Kidney tubule cell (primary cell): Measurements from ENCODE around the gene AGRP.

Source experiments
- DNase-seq: peaks from one replicate; pipeline ENCODE4 v3.0.0-alpha.2; 2018; ENCODE audit warnings: low spot score

Gene AGRP

GRCh38 chr16:67463059-67463458 is 20.3 kb downstream of the AGRP start:
- DNase-seq, result no peak

DNA sequence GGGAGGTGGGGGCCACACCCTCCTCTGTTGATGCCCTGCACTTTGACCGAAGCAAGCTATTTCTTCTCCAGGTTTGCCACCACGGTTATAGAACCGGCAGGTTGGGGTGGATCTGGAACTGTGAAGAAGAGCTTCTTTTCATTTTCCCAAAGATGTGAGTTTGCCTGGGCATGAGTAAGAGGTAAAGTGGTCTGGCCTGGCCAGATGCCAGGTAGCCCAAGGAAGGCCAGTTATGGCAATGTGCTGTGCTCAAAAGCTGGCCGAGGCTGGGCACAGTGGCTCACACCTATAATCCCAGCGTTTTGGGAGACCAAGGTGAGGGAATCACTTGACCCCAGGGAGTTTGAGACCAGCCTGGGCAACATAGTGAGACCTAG is 21.1 kb downstream of the AGRP start:
- peak; percentile 43 for DNase-seq

- DNase-seq, result no peak
These were observed 21.6 kb downstream of the AGRP start for GRCh38 chr16:67461600-67462278.

DNA sequence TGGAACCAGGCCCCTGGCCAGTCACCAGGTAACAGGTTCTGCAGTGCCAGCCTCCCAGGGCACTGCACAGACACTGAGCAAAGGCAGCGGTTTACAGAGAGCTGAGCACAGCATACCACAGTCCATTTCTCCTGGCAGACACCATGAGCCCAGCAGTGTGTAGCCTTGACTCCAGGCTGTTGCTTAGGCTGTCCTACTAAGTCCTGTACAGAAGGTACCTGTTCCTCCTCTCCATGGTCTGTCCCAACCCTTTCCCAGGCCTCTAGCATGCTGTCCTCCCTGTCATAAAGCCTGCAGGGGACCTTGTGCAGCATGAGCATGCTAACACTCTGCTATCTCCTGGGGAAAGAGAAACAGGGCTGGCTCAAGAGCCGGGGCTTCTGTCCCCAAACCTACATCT is 22.4 kb downstream of the AGRP start:
- no peak for DNase-seq

DNA sequence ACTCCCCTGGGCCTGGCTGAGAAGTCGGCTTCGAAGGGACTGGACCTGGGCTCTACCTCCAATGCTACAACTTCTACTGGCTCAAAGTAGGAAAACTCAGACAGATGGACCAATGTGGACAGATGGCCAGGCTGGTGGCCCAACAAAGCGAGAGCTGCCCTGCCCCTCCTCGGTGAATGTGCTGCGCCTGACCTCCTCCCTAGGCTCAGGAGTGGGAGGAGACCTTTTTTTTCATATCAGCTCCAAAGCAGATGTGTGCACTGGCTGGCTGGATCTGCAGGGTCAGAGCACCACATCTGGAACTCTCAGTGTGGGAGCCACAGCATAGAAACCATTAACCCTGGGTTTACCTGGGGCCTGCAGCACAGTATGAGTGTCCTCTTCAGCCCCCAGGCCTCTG is 23.2 kb downstream of the AGRP start:
- DNase-seq, result no peak

- DNase-seq, result no peak
These were observed 23.5 kb downstream of the AGRP start for GRCh38 chr16:67459861-67460150.

DNA sequence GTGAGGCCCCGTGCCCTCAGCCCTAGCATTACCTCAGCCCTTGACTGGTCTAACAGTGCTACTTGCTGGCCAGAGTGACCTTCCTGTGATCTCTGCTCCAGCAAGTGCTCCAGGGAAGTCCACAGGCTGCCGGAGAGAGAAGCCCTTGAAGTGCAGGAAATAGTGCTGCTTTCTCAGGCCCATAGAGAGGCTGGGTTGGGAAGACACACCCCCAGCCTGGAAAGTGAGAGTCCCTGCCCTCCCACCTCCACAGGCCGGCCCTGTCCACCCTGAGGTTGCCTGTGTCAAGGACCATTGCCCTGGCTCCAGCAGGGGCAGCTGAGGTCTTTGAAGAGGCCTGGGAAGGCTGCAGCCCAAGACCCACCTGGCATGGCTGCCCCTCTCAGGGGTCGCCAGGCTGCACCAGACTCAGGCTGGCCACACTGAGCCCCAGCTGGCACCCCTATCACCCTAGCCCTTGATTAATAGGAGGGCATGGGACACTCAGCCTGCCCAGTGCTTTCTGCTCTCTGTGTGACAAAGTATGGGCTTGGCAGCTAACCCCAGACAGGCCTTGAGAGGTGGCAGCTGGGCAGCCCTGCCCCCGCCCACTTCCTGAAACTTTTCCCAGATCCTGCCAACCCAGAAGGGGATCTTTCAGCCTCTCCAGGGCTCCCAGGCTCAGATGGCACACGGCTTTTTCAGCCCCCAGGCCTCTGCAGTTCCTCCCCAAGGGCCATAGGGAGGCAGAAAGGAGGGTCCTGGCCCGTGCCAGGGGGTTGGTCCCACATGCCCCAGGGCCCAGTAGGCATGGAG is 24.1 kb downstream of the AGRP start:
- no peak for DNase-seq

- no peak for DNase-seq
These were observed 25.2 kb downstream of the AGRP start for GRCh38 chr16:67458121-67458641.

- DNase-seq, result no peak
These were observed 25.7 kb downstream of the AGRP start for GRCh38 chr16:67457611-67458010.

DNA sequence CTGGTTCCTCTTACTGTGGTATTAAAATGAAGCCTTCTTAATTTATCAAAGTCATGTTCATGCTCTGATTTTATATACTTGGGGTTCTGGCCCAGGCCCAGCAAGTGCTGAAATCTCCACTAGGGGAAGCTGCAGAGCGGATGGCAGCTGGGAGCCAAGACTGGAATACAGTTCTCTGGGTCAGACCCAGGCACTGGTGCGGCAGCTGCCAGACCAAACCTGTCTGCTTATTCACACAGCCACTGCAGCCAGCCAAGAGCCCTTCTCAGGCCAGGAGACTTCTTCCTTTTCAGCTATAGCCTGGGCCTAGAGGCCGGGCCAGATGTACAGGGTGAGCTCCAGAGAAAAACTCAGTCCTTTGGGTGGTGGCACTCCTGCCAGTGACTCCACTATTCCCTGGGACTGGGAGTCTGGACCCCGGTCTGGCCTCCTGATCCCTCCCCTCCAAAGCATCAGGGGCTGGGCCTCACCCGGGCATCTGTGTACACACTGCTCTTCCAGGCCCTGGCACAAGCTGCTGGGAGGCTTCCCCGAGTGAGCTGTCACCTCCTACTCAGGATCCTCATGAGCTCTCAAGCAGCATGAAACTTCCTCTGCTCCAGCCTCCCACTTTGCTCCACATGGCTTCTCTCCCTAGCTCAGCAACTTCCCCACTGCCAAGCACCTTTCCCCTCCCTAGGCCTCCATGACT is 26.8 kb downstream of the AGRP start:
- DNase-seq, result peak; percentile 23

DNA sequence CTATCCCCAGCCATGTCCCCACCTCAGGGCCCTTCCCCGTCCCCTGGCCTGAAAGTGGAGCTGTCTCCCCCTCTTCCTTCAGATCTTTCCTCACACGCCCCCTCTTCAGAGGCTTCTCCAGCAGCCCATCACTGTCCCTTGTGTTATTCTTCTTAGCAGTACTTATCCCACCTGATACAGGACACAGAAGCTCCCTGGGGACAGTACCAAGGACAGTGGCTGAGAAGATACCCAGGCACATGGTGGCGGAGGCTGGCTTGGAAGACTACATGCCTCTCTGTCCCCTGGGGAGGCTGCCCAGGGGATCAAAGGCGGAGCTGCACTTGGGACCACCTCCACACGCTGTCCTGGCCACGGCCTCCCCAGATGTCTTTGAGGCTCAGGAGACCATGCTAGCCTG is 28.5 kb downstream of the AGRP start:
- DNase-seq, result no peak

GRCh38 chr16:67454104-67454503 is 29.2 kb downstream of the AGRP start:
- DNase-seq, result no peak

GRCh38 chr16:67451704-67452435 is 31.5 kb downstream of the AGRP start:
- peak; percentile 28 for DNase-seq

GRCh38 chr16:67451061-67451703 is 32.2 kb downstream of the AGRP start:
- DNase-seq, result no peak

- no peak for DNase-seq
These were observed 33.6 kb downstream of the AGRP start for GRCh38 chr16:67449739-67450138.

GRCh38 chr16:67449336-67449735 is 34.0 kb downstream of the AGRP start:
- DNase-seq, result no peak

- no peak for DNase-seq
These were observed 34.8 kb downstream of the AGRP start for GRCh38 chr16:67448580-67448979.

DNA sequence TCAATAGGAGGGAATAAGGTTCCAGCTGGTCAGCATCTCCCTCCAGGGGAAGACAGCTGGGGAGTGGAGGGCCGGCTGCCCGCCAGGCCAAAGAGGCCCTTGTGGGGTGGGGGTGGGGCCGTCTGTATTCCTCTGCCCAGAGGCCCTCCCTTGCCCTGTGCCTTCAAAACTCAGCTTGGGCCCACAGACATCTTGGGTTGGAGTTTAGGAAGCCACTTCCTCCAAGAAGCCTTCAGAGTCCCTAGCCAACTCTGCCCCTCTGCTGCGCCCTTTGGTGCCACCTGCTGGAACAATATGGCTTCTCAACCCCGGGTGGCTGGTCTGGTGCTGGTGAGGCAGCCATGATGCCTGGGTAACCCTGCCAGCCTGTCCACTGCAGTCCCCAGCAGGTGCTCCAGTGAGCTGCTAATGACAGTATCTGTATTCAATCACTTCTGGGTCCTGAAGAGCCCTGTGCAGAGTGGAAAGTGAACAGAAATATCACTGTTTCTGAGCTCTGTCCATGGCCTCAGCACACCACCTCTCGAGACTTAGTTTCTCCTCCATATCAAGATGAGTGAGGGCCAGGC is 35.8 kb downstream of the AGRP start:
- peak; percentile 63 for DNase-seq

DNA sequence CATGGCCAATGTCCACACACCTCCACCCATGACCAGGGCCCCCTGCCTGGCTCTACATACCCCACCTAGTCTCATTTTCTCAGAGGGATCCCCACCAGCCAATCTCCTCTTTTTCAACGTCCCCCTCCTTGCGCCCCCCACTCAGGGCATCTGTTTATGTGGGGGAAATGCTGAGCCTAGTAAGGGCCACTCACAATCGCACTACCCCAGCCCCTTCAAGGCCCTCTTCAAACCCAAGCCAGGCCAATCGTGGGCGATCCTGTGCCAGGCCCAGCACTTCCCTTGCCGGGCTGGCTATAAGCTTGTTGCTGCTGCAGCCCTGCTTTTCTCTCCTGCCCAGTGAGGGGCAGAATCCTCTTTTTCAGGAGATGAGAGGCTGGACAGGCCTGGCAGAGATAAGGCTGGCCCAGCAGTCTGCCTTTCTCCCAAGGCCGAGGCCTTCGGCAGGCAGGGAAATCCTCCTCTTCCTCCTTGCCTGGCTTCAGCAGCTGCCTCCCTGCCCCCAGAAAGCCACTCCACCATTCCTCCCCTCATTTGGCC is 36.3 kb downstream of the AGRP start:
- no peak for DNase-seq

DNA sequence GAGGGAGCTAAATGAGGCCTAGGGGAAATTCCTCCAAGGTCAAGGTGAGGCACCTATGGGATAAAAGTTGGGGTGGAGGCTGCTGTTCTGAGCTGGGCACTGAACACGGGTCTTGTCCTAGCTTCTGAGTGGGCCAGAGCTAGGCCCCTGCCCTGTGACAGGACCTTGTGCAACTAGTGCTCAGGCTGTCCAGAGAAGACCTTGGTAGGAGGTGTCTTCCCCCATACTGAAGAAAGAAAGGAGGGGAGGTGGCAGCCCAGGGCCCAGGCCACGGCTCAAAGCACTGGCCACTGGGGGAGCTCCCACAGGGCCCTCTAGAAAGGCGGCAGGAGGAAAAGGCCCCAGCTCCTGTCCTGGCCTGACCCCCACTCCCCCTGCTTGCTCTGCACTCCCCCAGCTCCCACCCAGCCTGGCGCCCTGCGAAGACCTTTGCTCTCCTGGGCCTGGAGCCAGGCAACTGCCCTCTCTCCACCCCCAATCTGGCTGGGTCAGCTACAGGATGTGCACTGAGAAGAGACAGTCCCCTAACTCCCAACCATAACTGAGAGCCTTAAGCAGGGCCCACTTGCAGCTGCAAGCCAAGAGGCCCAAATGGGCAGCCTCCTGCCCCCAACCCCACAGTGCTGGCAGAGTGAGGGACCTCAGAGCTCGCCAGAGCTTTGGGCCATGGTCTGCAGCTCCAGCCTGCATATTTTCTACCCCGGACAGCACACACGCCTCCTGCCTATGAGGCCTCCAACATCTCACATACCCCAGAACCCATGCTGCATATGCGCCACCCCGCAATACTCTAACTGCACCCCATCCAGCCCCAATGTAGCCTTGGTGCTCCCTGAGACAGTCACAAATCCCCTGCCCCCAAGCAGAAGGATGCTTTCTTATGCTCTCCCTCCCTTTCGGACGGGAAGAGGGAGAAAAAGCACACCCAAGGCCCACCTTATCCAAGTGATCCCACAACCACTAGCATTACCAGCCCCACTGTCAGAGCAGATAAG is 37.1 kb downstream of the AGRP start:
- DNase-seq, result no peak
